GM23248 (cell line): ENCODE measurements around the gene USP31. TPM values are rescaled to one million over a fixed set of nuclear protein-coding genes. Genes with fewer than 3 reads are reported as not detected.
A peak's percentile ranks its signal among the peaks of the same experiment; 100 is the strongest.

ENCODE experiments used
- DNase-seq: peaks from one replicate; pipeline ENCODE4 v3.0.0-alpha.2; 2015
- H2AFZ ChIP-seq: fragments of 200-600 bp; sonication (generic); 2 replicates; pipeline ENCODE4 v1.6.1; 2016; ENCODE audit warnings: antibody characterized with exemption
- H3F3A ChIP-seq: fragments of 200-600 bp; sonication (generic); 2 replicates; pipeline ENCODE4 v1.6.1; 2016; ENCODE audit warnings: mild to moderate bottlenecking, antibody characterized with exemption, mixed run types; ENCODE audit not compliant: insufficient read depth
- H3K27ac ChIP-seq: fragments of 200-600 bp; sonication (generic); 2 replicates; pipeline ENCODE4 v1.5.1; 2016; ENCODE audit warnings: mild to moderate bottlenecking
- H3K27me3 ChIP-seq: fragments of 200-600 bp; sonication (generic); replicated peaks from 2 replicates; pipeline ENCODE4 v1.6.1; 2016; ENCODE audit warnings: mild to moderate bottlenecking; ENCODE audit not compliant: insufficient read depth
- H3K36me3 ChIP-seq: fragments of 200-600 bp; sonication (generic); 2 replicates; pipeline ENCODE4 v1.6.1; 2016; ENCODE audit warnings: low read depth, mild to moderate bottlenecking
- H3K4me1 ChIP-seq: fragments of 200-600 bp; sonication (generic); 2 replicates; pipeline ENCODE4 v1.6.1; 2016; ENCODE audit warnings: mild to moderate bottlenecking; ENCODE audit not compliant: insufficient read depth
- H3K4me2 ChIP-seq: fragments of 200-600 bp; sonication (generic); one replicate; pipeline ENCODE4 v1.6.1; 2016; ENCODE audit warnings: mild to moderate bottlenecking; ENCODE audit not compliant: unreplicated experiment
- H3K4me3 ChIP-seq: fragments of 200-600 bp; sonication (generic); 2 replicates; pipeline ENCODE4 v1.5.1; 2016; ENCODE audit warnings: mild to moderate bottlenecking
- H3K79me2 ChIP-seq: fragments of 200-600 bp; sonication (generic); 2 replicates; pipeline ENCODE4 v1.6.1; 2016; ENCODE audit warnings: mild to moderate bottlenecking; ENCODE audit not compliant: insufficient read depth
- H3K9ac ChIP-seq: fragments of 200-600 bp; sonication (generic); 2 replicates; pipeline ENCODE4 v1.6.1; 2016; ENCODE audit warnings: mild to moderate bottlenecking
- H3K9me2 ChIP-seq: fragments of 200-600 bp; sonication (generic); 2 replicates; pipeline ENCODE4 v1.6.1; 2016; ENCODE audit warnings: mixed run types, mild to moderate bottlenecking, moderate library complexity; ENCODE audit not compliant: insufficient read depth
- H3K9me3 ChIP-seq: fragments of 200-600 bp; sonication (generic); one replicate; pipeline ENCODE4 v1.6.1; 2017; ENCODE audit warnings: low read depth
- H4K20me1 ChIP-seq: fragments of 200-600 bp; sonication (generic); 2 replicates; pipeline ENCODE4 v1.6.0; 2016; ENCODE audit not compliant: insufficient read depth
- EZH2 ChIP-seq: fragments of 200-600 bp; sonication (generic); IDR thresholded peaks from 2 replicates; pipeline ENCODE4 v1.6.1; 2018; ENCODE audit warnings: antibody characterized with exemption, mild to moderate bottlenecking; ENCODE audit not compliant: insufficient read depth, poor library complexity, severe bottlenecking
- EZH2phosphoT487 ChIP-seq: fragments of 200-600 bp; sonication (generic); IDR thresholded peaks from 2 replicates; pipeline ENCODE4 v1.6.1; 2018; ENCODE audit warnings: antibody characterized with exemption, moderate library complexity, mild to moderate bottlenecking, low read depth; ENCODE audit not compliant: insufficient read depth
- WGBS, 2 experiments: methylation state at CpG; one replicate each; pipeline ENCODE4 v1.1.6; 2015 to 2017; ENCODE audit warnings: low lambda C conversion rate in 2 of 2, low coverage in 1 of 2; ENCODE audit errors: missing lambda C conversion rate in 2 of 2; 5-methylcytosine and 5-hydroxymethylcytosine counted together
- in situ Hi-C: fragments of 300-500 bp; cut with MboI; formaldehyde crosslinking; loops from 2 replicates; pipeline ENCODE4 v1.15.0; 2020
- polyA plus RNA-seq: library from polyadenylated mRNA; unstranded; fragments of >200 nt; fragmentation: Nextera tagmentation; extraction: Ambion mirVana; gene quantifications from 2 replicates; pipeline ENCODE4 v1.2.1, GENCODE V29; 2016
- total RNA-seq: library from RNA; depleted of rRNA; stranded (reverse); fragments of >200 nt; shearing (Covaris generic); gene quantifications from 2 replicates; pipeline ENCODE4 v1.2.3, GENCODE V29; 2014; rRNA removed

USP31 gene, protein sequence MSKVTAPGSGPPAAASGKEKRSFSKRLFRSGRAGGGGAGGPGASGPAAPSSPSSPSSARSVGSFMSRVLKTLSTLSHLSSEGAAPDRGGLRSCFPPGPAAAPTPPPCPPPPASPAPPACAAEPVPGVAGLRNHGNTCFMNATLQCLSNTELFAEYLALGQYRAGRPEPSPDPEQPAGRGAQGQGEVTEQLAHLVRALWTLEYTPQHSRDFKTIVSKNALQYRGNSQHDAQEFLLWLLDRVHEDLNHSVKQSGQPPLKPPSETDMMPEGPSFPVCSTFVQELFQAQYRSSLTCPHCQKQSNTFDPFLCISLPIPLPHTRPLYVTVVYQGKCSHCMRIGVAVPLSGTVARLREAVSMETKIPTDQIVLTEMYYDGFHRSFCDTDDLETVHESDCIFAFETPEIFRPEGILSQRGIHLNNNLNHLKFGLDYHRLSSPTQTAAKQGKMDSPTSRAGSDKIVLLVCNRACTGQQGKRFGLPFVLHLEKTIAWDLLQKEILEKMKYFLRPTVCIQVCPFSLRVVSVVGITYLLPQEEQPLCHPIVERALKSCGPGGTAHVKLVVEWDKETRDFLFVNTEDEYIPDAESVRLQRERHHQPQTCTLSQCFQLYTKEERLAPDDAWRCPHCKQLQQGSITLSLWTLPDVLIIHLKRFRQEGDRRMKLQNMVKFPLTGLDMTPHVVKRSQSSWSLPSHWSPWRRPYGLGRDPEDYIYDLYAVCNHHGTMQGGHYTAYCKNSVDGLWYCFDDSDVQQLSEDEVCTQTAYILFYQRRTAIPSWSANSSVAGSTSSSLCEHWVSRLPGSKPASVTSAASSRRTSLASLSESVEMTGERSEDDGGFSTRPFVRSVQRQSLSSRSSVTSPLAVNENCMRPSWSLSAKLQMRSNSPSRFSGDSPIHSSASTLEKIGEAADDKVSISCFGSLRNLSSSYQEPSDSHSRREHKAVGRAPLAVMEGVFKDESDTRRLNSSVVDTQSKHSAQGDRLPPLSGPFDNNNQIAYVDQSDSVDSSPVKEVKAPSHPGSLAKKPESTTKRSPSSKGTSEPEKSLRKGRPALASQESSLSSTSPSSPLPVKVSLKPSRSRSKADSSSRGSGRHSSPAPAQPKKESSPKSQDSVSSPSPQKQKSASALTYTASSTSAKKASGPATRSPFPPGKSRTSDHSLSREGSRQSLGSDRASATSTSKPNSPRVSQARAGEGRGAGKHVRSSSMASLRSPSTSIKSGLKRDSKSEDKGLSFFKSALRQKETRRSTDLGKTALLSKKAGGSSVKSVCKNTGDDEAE (N-terminal part only)
- total RNA-seq (4.8 and 6.6 TPM in 2 replicates), polyA plus RNA-seq (0.85 and 0.88 TPM in 2 replicates)

DNA sequence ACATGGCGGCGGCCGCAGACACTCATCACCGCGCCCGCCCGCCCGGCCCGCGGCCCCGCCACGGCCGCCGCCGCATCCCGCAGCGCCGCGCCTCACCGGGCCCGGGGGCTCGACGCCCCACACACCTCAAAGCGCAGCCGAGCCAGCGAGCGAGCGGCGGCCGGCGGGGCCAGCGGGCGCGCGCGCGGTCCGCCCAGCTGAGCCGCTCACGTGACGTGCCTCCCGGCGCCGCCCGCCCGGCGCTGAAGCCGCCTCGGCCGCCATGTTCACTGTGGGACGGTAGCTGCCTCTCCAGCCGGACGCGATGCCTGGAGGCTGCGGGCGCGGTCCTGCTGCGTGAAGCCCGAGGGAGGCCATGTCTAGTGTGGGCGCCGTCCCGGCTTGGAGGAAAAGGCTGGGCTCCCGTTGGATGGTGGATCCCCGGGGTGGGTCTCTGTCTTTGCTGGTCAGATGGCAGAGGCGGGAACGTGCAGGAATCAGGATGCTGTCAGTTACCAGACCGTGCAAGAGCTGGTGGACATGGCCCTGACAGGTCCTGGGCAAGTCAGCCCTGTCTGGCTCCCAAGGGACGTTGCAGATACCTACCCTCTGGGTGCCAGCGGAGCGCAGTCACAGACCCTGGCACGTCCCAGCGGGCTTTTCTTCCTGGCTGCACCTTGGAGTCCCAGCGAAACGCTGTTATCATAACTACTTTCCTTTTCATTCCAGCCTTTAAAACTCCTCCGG, at the start of gene USP31:
USP31 (minus strand) TSS at position 186 of the 726 bp plus-strand sequence; CDS start at position 4, 182 bp downstream.
- in situ Hi-C loops = no loop called here
- H3F3A ChIP-seq = 0 out of 2 replicates have a peak, but pooled peaks cover 5% of the 10 kb centered on the region
- H3K4me2 ChIP-seq = peak within 1 kb of the TSS; percentile 94
- H3K79me2 ChIP-seq = peaks cover 39% of the 10 kb centered on the region
- no peaks in the 10 kb centered on the region for H3K36me3 ChIP-seq
- peak within 1 kb of the TSS; percentile 89 for H2AFZ ChIP-seq
- no peaks in the 10 kb centered on the region for H3K9me3 ChIP-seq
- peak; percentile 99 for DNase-seq
- no peaks in the 10 kb centered on the region for H4K20me1 ChIP-seq
- H3K27ac ChIP-seq = peak within 1 kb of the TSS; percentile 44; the same call in 1 of the 2 replicates
- H3K27me3 ChIP-seq = no peaks in the 10 kb centered on the region
- H3K4me1 ChIP-seq = peaks cover 18% of the 10 kb centered on the region
- H3K9ac ChIP-seq = peak within 1 kb of the TSS; percentile 78
- 7 to 9% methylated on average over 54 to 63 of the region's 75 CpGs for WGBS, 2 experiments
- no peak for TF ChIP-seq EZH2
- no peak for TF ChIP-seq EZH2phosphoT487
- H3K4me3 ChIP-seq = peak within 1 kb of the TSS; percentile 84
- H3K9me2 ChIP-seq = no peaks in the 10 kb centered on the region

DNA sequence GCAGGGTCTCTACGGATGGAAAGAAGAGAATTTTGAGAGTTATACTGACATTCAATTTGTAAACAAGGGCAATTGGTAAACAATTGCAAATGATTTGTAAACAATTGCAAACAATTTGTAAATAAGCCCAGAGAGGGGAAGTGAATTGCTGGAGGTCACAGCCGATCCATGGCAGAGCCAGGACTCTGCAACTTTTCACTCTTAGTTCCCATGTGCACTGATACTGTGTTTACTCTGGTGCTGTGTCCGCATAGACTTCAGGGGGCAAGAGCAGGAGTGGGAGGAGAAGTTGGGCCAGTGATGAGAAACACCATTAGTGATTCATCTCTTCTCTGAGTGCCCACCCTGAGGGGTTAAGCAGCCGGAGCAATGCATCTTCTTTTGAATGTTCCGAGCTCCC, 47.3 kb upstream of the USP31 start:
- no peaks in the 10 kb centered on the region for H3K27me3 ChIP-seq
- no peaks in the 10 kb centered on the region for H3K9me2 ChIP-seq
- H3K9me3 ChIP-seq = no peaks in the 10 kb centered on the region
- TF ChIP-seq EZH2 (no peak), EZH2phosphoT487 (no peak)
- H3K4me3 ChIP-seq = no peak overlapping the region
- in situ Hi-C loops = no loop called here
- H3K4me1 ChIP-seq = no peaks in the 10 kb centered on the region
- 60 to 67% methylated on average over 5 of the region's 5 CpGs for WGBS, 2 experiments
- DNase-seq = no peak
- no peaks in the 10 kb centered on the region for H3K79me2 ChIP-seq
- no peak overlapping the region for H2AFZ ChIP-seq
- H3K27ac ChIP-seq = no peak overlapping the region
- H3F3A ChIP-seq = no peaks in the 10 kb centered on the region
- no peaks in the 10 kb centered on the region for H3K36me3 ChIP-seq
- no peaks in the 10 kb centered on the region for H4K20me1 ChIP-seq
- H3K9ac ChIP-seq = no peak overlapping the region
- no peak overlapping the region for H3K4me2 ChIP-seq

DNA sequence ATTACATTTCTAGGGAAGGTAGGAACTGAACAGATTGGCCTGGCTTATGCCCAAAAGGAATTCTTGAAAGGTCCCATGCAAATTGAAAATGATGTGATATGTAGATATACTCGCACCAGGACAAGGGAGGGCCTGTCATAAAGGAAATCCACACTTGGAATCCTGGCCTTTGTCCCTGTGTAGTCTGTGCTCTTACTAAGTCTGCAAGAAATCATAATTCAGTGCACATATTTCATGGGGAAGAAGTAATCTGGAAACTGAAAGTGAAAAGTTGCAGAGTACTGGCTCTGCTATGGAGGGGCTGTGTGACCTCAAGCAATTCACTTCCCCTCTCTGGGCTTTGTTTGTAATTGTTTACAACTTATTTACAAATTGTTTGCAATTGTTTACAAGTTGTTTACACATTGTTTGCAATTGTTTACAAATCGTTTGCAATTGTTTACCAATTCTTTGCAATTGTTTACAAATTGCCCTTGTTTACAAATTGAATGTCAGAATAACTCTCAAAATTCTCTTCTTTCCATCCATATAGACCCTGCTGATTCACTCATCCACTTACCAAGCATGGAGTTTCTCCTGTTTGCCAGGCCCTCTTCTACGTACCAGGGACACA, 46.2 kb upstream of the USP31 start:
- Histone ChIP-seq H3K9ac (no peak overlapping the region), H3K27ac (no peak overlapping the region), H3K79me2 (no peaks in the 10 kb centered on the region), H3K27me3 (no peaks in the 10 kb centered on the region), H3K4me1 (no peaks in the 10 kb centered on the region), H3F3A (no peaks in the 10 kb centered on the region), H3K36me3 (no peaks in the 10 kb centered on the region), H4K20me1 (no peaks in the 10 kb centered on the region), H3K4me3 (no peak overlapping the region), H3K9me3 (no peaks in the 10 kb centered on the region), H2AFZ (no peak overlapping the region), H3K4me2 (no peak overlapping the region), H3K9me2 (no peaks in the 10 kb centered on the region)
- TF ChIP-seq EZH2phosphoT487 = no peak
- no peak for TF ChIP-seq EZH2
- 25 to 27% methylated on average over 3 of the region's 3 CpGs for WGBS, 2 experiments
- in situ Hi-C loops = no loop called here
- no peak for DNase-seq
